Spleen (tissue), 11 donors: Measurements from ENCODE around the gene ST7. TPM values are rescaled to one million over a fixed set of nuclear protein-coding genes. Genes with fewer than 3 reads are reported as not detected.

Source experiments
- DNase-seq: peaks from one replicate; pipeline ENCODE4 v3.0.0-alpha.2; 2020
- H3K27ac ChIP-seq, 8 donors: fragments of 200-600 bp; sonication (generic) in 7 of 8; 1 replicate in 4 of 8; 2 replicates in 4 of 8; pipeline versions ENCODE4 v1.5.0 to v1.8.0; 2016 to 2021; ENCODE audit warnings: inconsistent platforms in 4 of 8, mild to moderate bottlenecking in 4 of 8, moderate library complexity in 1 of 8
- H3K27me3 ChIP-seq, 7 donors: fragments of 200-600 bp; sonication (generic) in 6 of 7; replicated peaks in 1 of 7; 1 replicate in 4 of 7; 2 replicates in 3 of 7; pipeline versions ENCODE4 v1.5.0 to v1.8.0; 2016 to 2021; ENCODE audit warnings: inconsistent platforms in 3 of 7, mild to moderate bottlenecking in 1 of 7
- H3K36me3 ChIP-seq, 6 donors: fragments of 200-600 bp; sonication (generic) in 5 of 6; 1 replicate in 4 of 6; 2 replicates in 2 of 6; pipeline versions ENCODE4 v1.5.0 to v1.8.0; 2016 to 2021; ENCODE audit warnings: inconsistent platforms in 2 of 6
- H3K4me1 ChIP-seq, 6 donors: fragments of 200-600 bp; sonication (generic) in 5 of 6; 1 replicate in 3 of 6; 2 replicates in 3 of 6; pipeline versions ENCODE4 v1.5.0 to v1.8.0; 2016 to 2021; ENCODE audit warnings: inconsistent platforms in 3 of 6
- H3K4me3 ChIP-seq, 8 donors: fragments of 200-600 bp; sonication (generic) in 7 of 8; 1 replicate in 4 of 8; 2 replicates in 4 of 8; pipeline versions ENCODE4 v1.5.0 to v1.8.0; 2016 to 2021; ENCODE audit warnings: inconsistent platforms in 4 of 8, mild to moderate bottlenecking in 4 of 8, moderate library complexity in 2 of 8
- H3K9me3 ChIP-seq, 8 donors: fragments of 200-600 bp; sonication (generic) in 7 of 8; 1 replicate in 4 of 8; 2 replicates in 4 of 8; pipeline versions ENCODE4 v1.5.0 to v1.8.0; 2016 to 2021; ENCODE audit warnings: inconsistent platforms in 4 of 8
- CTCF ChIP-seq, 11 experiments: fragments of 200-600 bp in 7 of 11; fragments of 450-650 bp in 4 of 11; sonication (generic) in 4 of 11; IDR thresholded peaks in 8 of 11; conservative IDR thresholded peaks in 3 of 11; 1 replicate in 7 of 11; 2 replicates in 4 of 11; pipeline versions ENCODE4 v1.4.0 to v1.8.0; 2016 to 2021; ENCODE audit warnings: antibody characterized with exemption in 11 of 11, inconsistent platforms in 4 of 11, mild to moderate bottlenecking in 1 of 11
- POLR2A ChIP-seq, 3 donors: fragments of 450-650 bp; IDR thresholded peaks; one replicate each; pipeline ENCODE4 v1.5.1; 2017; ENCODE audit warnings: antibody characterized with exemption in 3 of 3, mild to moderate bottlenecking in 1 of 3
- POLR2AphosphoS5 ChIP-seq, 3 donors: sonication (generic); formaldehyde crosslinking; IDR thresholded peaks; one replicate each; pipeline ENCODE4 v1.5.1; 2017; ENCODE audit warnings: antibody characterized with exemption in 3 of 3
- WGBS, 5 donors: extraction: QIAGEN DNeasy Blood & Tissue Kit in 3 of 5; methylation state at CpG; one replicate each; pipeline versions ENCODE4 v1.1.5 to v1.1.7; 2013 to 2018; 5-methylcytosine and 5-hydroxymethylcytosine counted together
- intact Hi-C: fragments of 100-400 bp; cut with DNase I; formaldehyde crosslinking; loops from one replicate; pipeline ENCODE4 v1.15.0; 2023; ENCODE audit warnings: low total_unique reads
- polyA plus RNA-seq, 3 donors: library from polyadenylated mRNA; stranded (reverse); fragments of 200-250 nt; gene quantifications; one replicate each; pipeline ENCODE4 v1.2.1, GENCODE V29; 2013
- total RNA-seq, 7 donors: library from RNA; depleted of rRNA in 3 of 7; stranded (reverse); fragments of >200 nt in 3 of 7; fragmentation: NEBNext Ultra II Directional in 4 of 7; extraction: Animal tissue kit (Norgen Biotek cat#: 25700) in 4 of 7; gene quantifications; one replicate each; pipeline versions ENCODE4 v1.1.0 to v1.2.1, GENCODE V29; 2016 to 2021
- donor health status: healthy with polysubstance abuse.
- donor health status: DM: no; HTN: no; CAD: no; lungs with moderate emphysema.
- donor health status: DM: no; HTN: no; CAD: no.
- donor health status: Bipolar disorder and iron deficiency.
- donor health status: healthy.
- donor health status: DM: no; HTN: no; CAD: no.
- donor health status: DM: yes; HTN: yes; CAD: no.

ST7 gene
- total and polyA plus RNA-seq, 10 donors = 4.7 to 36.4 (median 15.8) TPM

- no peak for DNase-seq
- no peaks in the 10 kb centered on the region for H3K36me3 ChIP-seq
- no peak overlapping the region for H3K4me3 ChIP-seq
- no peaks in the 10 kb centered on the region for H3K9me3 ChIP-seq
- WGBS, 5 donors = 56 to 96% (median 94%) methylated on average over 3 of the region's 3 CpGs
- intact Hi-C loops = no loop called here
- H3K27me3 ChIP-seq = no peaks in the 10 kb centered on the region
- no peaks in the 10 kb centered on the region for H3K4me1 ChIP-seq
- TF ChIP-seq CTCF (IDR thresholded peaks at IDR 0.05 in 8 of 11, conservative IDR thresholded peaks at IDR 0.05 in 3 of 11) (no peak), POLR2A (IDR thresholded peaks at IDR 0.05) (no peak), POLR2AphosphoS5 (IDR thresholded peaks at IDR 0.05) (no peak)
- no peak overlapping the region for H3K27ac ChIP-seq
These were observed 196.4 kb downstream of the ST7 start for GRCh38 chr7:117149692-117150091.

GRCh38 chr7:117152213-117153007 lies 199.1 kb downstream of the ST7 start:
- WGBS, 5 donors = 64 to 76% (median 69%) methylated on average over 3 of the region's 3 CpGs
- Histone ChIP-seq H3K9me3 (no peaks in the 10 kb centered on the region), H3K4me3 (no peak overlapping the region), H3K27me3 (no peaks in the 10 kb centered on the region), H3K27ac (no peak overlapping the region), H3K4me1 (peaks cover 0 to 2% (median 0%) of the 10 kb centered on the region in 6 donors), H3K36me3 (no peaks in the 10 kb centered on the region)
- intact Hi-C loops = no loop called here
- TF ChIP-seq POLR2A (IDR thresholded peaks at IDR 0.05) (no peak), CTCF (IDR thresholded peaks at IDR 0.05 in 8 of 11, conservative IDR thresholded peaks at IDR 0.05 in 3 of 11) (no peak), POLR2AphosphoS5 (IDR thresholded peaks at IDR 0.05) (no peak)
- no peak for DNase-seq

- H3K36me3 ChIP-seq = no peaks in the 10 kb centered on the region
- TF ChIP-seq POLR2AphosphoS5 (IDR thresholded peaks at IDR 0.05) (no peak), CTCF (IDR thresholded peaks at IDR 0.05 in 8 of 11, conservative IDR thresholded peaks at IDR 0.05 in 3 of 11) (no peak), POLR2A (IDR thresholded peaks at IDR 0.05) (no peak)
- no peak for DNase-seq
- 67 to 85% (median 77%) methylated on average over 1 of the region's 1 CpG for WGBS, 5 donors
- no peaks in the 10 kb centered on the region for H3K9me3 ChIP-seq
- H3K4me3 ChIP-seq = no peak overlapping the region
- intact Hi-C loops = no loop called here
- H3K27me3 ChIP-seq = no peaks in the 10 kb centered on the region
- no peak overlapping the region for H3K27ac ChIP-seq
- H3K4me1 ChIP-seq = peaks cover 0 to 8% (median 0%) of the 10 kb centered on the region in 6 donors
These were observed 199.8 kb downstream of the ST7 start for GRCh38 chr7:117153016-117153545.

- no peaks in the 10 kb centered on the region for H3K9me3 ChIP-seq
- peaks cover 0 to 12% (median 0%) of the 10 kb centered on the region in 6 donors for H3K4me1 ChIP-seq
- TF ChIP-seq POLR2AphosphoS5 (IDR thresholded peaks at IDR 0.05) = no peak
- TF ChIP-seq CTCF (IDR thresholded peaks at IDR 0.05 in 8 of 11, conservative IDR thresholded peaks at IDR 0.05 in 3 of 11) = no peak
- no peak for TF ChIP-seq POLR2A (IDR thresholded peaks at IDR 0.05)
- no peaks in the 10 kb centered on the region for H3K27me3 ChIP-seq
- H3K27ac ChIP-seq = no peak overlapping the region
- no peak overlapping the region for H3K4me3 ChIP-seq
- WGBS, 5 donors = 76 to 95% (median 81%) methylated on average over 1 of the region's 1 CpG
- no peak for DNase-seq
- H3K36me3 ChIP-seq = no peaks in the 10 kb centered on the region
- intact Hi-C loops = no loop called here
These were observed 201.4 kb downstream of the ST7 start for GRCh38 chr7:117154721-117155120.
